Caco-2 (cell line): ENCODE data around the gene CYS1. TPM values are rescaled to one million over a fixed set of nuclear protein-coding genes. Genes with fewer than 3 reads are reported as not detected.

Experiments used
- Bru-seq: library from RNA; stranded (reverse); fragments of 400-500 nt; gene quantifications from one replicate; lab custom pipeline; 2021; lab: Mats Ljungman, UMichigan
- BruChase-seq, 2 experiments: library from RNA; stranded (reverse); fragments of 400-500 nt; gene quantifications; one replicate each; lab custom pipeline; 2021; lab: Mats Ljungman, UMichigan
- BruUV-seq: library from RNA; stranded (reverse); fragments of 400-500 nt; replicated peaks from 2 replicates; lab custom pipeline; 2021; lab: Mats Ljungman, UMichigan
- CTCF ChIA-PET: fragments of 300-600 bp; sonication (Branson Sonifier 250); formaldehyde crosslinking; loops from one replicate; lab custom pipeline; 2022; ENCODE audit warnings: antibody characterized with exemption; lab: Charles Lee
- POLR2A ChIA-PET: fragments of 300-600 bp; sonication (Branson Sonifier 250); formaldehyde crosslinking; loops from one replicate; lab custom pipeline; 2022; ENCODE audit warnings: antibody characterized with exemption; lab: Charles Lee
- DNase-seq, 2 experiments: peaks; one replicate each; pipeline versions ENCODE4 v3.0.0 to v3.0.0-alpha.2; 2020 to 2022
- H3K27me3 ChIP-seq: replicated peaks from 2 replicates; pipeline ENCODE4 v1.6.0; 2011; ENCODE audit warnings: low read length; ENCODE audit not compliant: control insufficient read depth, insufficient read depth
- H3K36me3 ChIP-seq: 2 replicates; pipeline ENCODE4 v1.5.1; 2011; ENCODE audit warnings: low read length; ENCODE audit not compliant: control insufficient read depth, insufficient read depth
- H3K4me1 ChIP-seq: fragments of 250-450 bp; sonication (Bioruptor Pico); 2 replicates; pipeline ENCODE4 v1.5.1; 2020; ENCODE audit warnings: mild to moderate bottlenecking
- H3K4me3 ChIP-seq: 2 replicates; pipeline ENCODE4 v1.5.1; 2011; ENCODE audit warnings: low read depth, mild to moderate bottlenecking, control low read depth, low read length
- H3K9me3 ChIP-seq: fragments of 250-450 bp; sonication (Bioruptor Pico); 2 replicates; pipeline ENCODE4 v1.5.1; 2020; ENCODE audit warnings: mild to moderate bottlenecking, moderate library complexity
- H3K27ac Mint-ChIP-seq: one replicate; pipeline ENCODE4 v1.8.0; 2022; ENCODE audit warnings: mixed read lengths; ENCODE audit not compliant: unreplicated experiment
- H3K27me3 Mint-ChIP-seq: one replicate; pipeline ENCODE4 v1.8.0; 2022; ENCODE audit warnings: mixed read lengths; ENCODE audit not compliant: insufficient read depth, unreplicated experiment
- H3K36me3 Mint-ChIP-seq: one replicate; pipeline ENCODE4 v1.8.0; 2022; ENCODE audit warnings: mild to moderate bottlenecking, mixed read lengths; ENCODE audit not compliant: insufficient read depth, unreplicated experiment
- H3K4me1 Mint-ChIP-seq: one replicate; pipeline ENCODE4 v1.8.0; 2022; ENCODE audit warnings: low read depth, mixed read lengths; ENCODE audit not compliant: unreplicated experiment
- H3K4me3 Mint-ChIP-seq: one replicate; pipeline ENCODE4 v1.8.0; 2022; ENCODE audit warnings: mild to moderate bottlenecking, moderate library complexity, mixed read lengths; ENCODE audit not compliant: unreplicated experiment
- H3K9me3 Mint-ChIP-seq: one replicate; pipeline ENCODE4 v1.8.0; 2022; ENCODE audit warnings: mixed read lengths; ENCODE audit not compliant: unreplicated experiment
- CTCF ChIP-seq, 2 experiments: fragments of 200-600 bp in 1 of 2; IDR thresholded peaks; 1 replicate in 1 of 2; 2 replicates in 1 of 2; pipeline versions ENCODE4 v1.5.1 to v1.8.0; 2011 to 2022; ENCODE audit warnings: antibody characterized with exemption in 1 of 2, control low read depth in 1 of 2, inconsistent platforms in 1 of 2, low read depth in 1 of 2, low read length in 1 of 2, mild to moderate bottlenecking in 1 of 2, moderate library complexity in 1 of 2; ENCODE audit not compliant: insufficient read depth in 1 of 2, severe bottlenecking in 1 of 2, unreplicated experiment in 1 of 2
- intact Hi-C: fragments of 100-400 bp; cut with micrococcal nuclease; formaldehyde crosslinking; loops from one replicate; pipeline ENCODE4 v1.10.0; 2022; ENCODE audit not compliant: unreplicated experiment
- long read RNA-seq: library from polyadenylated mRNA; stranded (forward); transcript quantifications from one replicate; pipeline ENCODE4 v2.0.0, GENCODE V29; 2022
- total RNA-seq: library from RNA; stranded (reverse); gene quantifications from 2 replicates; pipeline ENCODE4 v1.2.3, GENCODE V29; 2022

The CYS1 gene
- 0.91 and 1.4 TPM in 2 replicates for total RNA-seq
- percentile 39 among the genes with signal in this experiment for Bru-seq, nascent RNA
- BruChase-seq, experiment 1, labeled RNA remaining after a 2-hour chase = percentile 32 among the genes with signal in this experiment
- percentile 30 among the genes with signal in this experiment for BruChase-seq, experiment 2, labeled RNA remaining after a 6-hour chase
- long read RNA-seq, transcript CYS1-201 (3 exons, 2,738 nt) = major isoform, 11 of 12 reads
- long read RNA-seq, partial matches to known transcripts = 1 of 12 reads
- long read RNA-seq, other reads (novel, unspliced or antisense) = 0 of 12 reads

DNA sequence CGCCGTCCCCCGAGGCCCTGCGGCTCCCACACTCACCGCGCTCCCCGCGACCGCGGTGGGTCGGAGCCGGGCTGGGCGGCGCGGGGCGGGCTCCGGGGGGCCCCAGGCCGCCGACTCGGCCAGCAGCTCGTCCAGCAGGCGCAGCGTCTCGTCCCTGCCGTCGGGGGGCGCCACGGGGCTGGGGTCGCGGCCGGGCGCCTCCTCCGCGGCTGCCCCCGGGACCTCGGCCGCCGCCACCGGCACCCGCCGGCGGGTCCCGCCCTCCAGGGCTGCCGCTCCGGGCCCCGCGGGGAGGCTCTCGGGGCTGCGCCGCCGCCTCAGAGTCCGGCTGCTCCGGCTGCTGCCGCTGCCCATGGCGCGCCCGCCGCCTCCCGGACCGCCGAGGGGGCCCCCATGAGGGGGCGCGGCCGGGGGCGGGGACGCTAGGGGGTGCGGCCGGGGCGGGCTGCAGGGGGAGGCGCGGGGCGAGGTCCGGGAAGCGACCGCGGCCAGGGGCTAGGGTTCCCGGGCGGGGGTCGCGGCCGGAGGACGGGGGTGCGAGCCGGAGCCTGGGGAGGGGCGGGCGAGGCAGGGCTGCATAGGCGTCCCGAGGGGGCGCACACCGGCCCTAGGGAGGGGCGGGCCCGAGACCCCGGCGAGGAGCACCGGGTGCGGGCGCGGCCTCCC is at the start of gene CYS1:
Gene CYS1, minus strand, starts transcription at position 542 of the 666 bp plus-strand sequence. Its CDS starts 188 bp downstream, at position 354.
- ChIA-PET POLR2A (no interaction called here), CTCF (interaction anchor here (1.3 to 2.0 kb wide), 3 partner anchors 12 to 355 kb away, joined by 5 to 11 read pairs (median 8); no protein-coding TSS in a partner anchor)
- H3K27me3 ChIP-seq = no peaks in the 10 kb centered on the region
- no TSS peak for BruUV-seq
- Mint-ChIP-seq H3K27ac (no peak within 1 kb of the TSS), H3K36me3 (no peaks in the 10 kb centered on the region), H3K4me3 (peak within 1 kb of the TSS; percentile 67), H3K4me1 (peaks cover 7% of the 10 kb centered on the region), H3K9me3 (no peaks in the 10 kb centered on the region), H3K27me3 (peaks cover 25% of the 10 kb centered on the region)
- peak in 1 of 2 experiments; percentile 73 for DNase-seq
- H3K4me3 ChIP-seq = peak within 1 kb of the TSS; percentile 55
- peak in 1 of 2 experiments; percentile 33 for TF ChIP-seq CTCF (IDR thresholded peaks at IDR 0.05; ENCODE audit: insufficient read depth in 1 of 2, low read depth in 1 of 2, low read length in 1 of 2, severe bottlenecking in 1 of 2, unreplicated experiment in 1 of 2)
- intact Hi-C loops = loop anchor here (1.0 to 10.0 kb wide), 3 partner anchors 17 to 585 kb away; no protein-coding TSS in a partner anchor
- no peaks in the 10 kb centered on the region for H3K36me3 ChIP-seq
- no peaks in the 10 kb centered on the region for H3K9me3 ChIP-seq
- H3K4me1 ChIP-seq = peaks cover 13% of the 10 kb centered on the region; the same call in 1 of the 2 replicates

DNA sequence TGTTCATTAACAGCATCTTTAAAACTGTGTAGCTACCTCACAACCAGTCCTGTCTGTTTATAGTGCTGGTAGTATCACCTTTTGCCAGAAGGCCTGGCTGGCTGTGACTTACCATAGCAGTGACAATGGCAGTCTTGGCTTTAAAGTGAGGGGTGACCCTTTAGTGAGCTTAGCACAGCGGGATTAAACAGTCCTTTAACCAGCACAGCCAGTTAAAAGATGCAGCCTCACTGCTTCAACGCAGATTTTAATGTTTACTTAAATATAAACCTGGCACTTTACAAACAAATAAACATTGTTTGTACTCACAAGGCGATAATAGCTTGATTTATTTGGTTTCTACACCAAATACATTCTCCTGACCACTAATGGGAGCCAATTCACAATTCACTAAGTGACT is 49.3 kb upstream of the CYS1 start:
- no peaks in the 10 kb centered on the region for H3K9me3 Mint-ChIP-seq
- no peak for TF ChIP-seq CTCF (IDR thresholded peaks at IDR 0.05; ENCODE audit: insufficient read depth in 1 of 2, low read depth in 1 of 2, low read length in 1 of 2, severe bottlenecking in 1 of 2, unreplicated experiment in 1 of 2)
- Histone ChIP-seq H3K4me3 (no peak overlapping the region), H3K4me1 (peaks cover 7% of the 10 kb centered on the region), H3K9me3 (no peaks in the 10 kb centered on the region), H3K27me3 (no peaks in the 10 kb centered on the region), H3K36me3 (peaks cover 12% of the 10 kb centered on the region)
- no peaks in the 10 kb centered on the region for H3K27me3 Mint-ChIP-seq
- peaks cover 99% of the 10 kb centered on the region for H3K36me3 Mint-ChIP-seq
- H3K4me3 Mint-ChIP-seq = no peak overlapping the region
- peaks cover 26% of the 10 kb centered on the region for H3K4me1 Mint-ChIP-seq
- no peak for DNase-seq
- intact Hi-C loops = loop anchor here (10.0 kb wide), 1 partner anchor 535 kb away; no protein-coding TSS in a partner anchor
- BruUV-seq = no TSS peak
- POLR2A ChIA-PET = no interaction called here
- CTCF ChIA-PET = interaction anchor here (0.5 kb wide), 1 partner anchor 48 kb away, joined by 3 read pairs; no protein-coding TSS in a partner anchor
- no peak overlapping the region for H3K27ac Mint-ChIP-seq

GRCh38 chr2:10128420-10128819 is 48.2 kb upstream of the CYS1 start:
- no peak overlapping the region for H3K4me3 ChIP-seq
- TF ChIP-seq CTCF (IDR thresholded peaks at IDR 0.05; ENCODE audit: insufficient read depth in 1 of 2, low read depth in 1 of 2, low read length in 1 of 2, severe bottlenecking in 1 of 2, unreplicated experiment in 1 of 2) = no peak
- ChIA-PET CTCF (no interaction called here), POLR2A (no interaction called here)
- H3K4me1 ChIP-seq = peaks cover 11% of the 10 kb centered on the region
- intact Hi-C loops = loop anchor here (10.0 kb wide), 1 partner anchor 536 kb away; no protein-coding TSS in a partner anchor
- peaks cover 99% of the 10 kb centered on the region for H3K36me3 Mint-ChIP-seq
- no peaks in the 10 kb centered on the region for H3K9me3 Mint-ChIP-seq
- no peak overlapping the region for H3K4me3 Mint-ChIP-seq
- H3K9me3 ChIP-seq = no peaks in the 10 kb centered on the region
- no peaks in the 10 kb centered on the region for H3K27me3 Mint-ChIP-seq
- DNase-seq = no peak
- peaks cover 24% of the 10 kb centered on the region for H3K4me1 Mint-ChIP-seq
- no TSS peak for BruUV-seq
- H3K27ac Mint-ChIP-seq = no peak overlapping the region
- no peaks in the 10 kb centered on the region for H3K27me3 ChIP-seq
- peaks cover 12% of the 10 kb centered on the region for H3K36me3 ChIP-seq
